CD4-positive, alpha-beta T cell (primary cell): ENCODE results near the gene ZNRF3. TPM values are rescaled to one million over a fixed set of nuclear protein-coding genes. Genes with fewer than 3 reads are reported as not detected.
"Not testable (repeated sequence)": the region's sequence is repeated elsewhere in the genome, so short reads cannot be mapped to it uniquely, and the experiment has no call there.

Experiments used
- ATAC-seq: fragments of 200-7000 bp; cut with Tn5 transposase; one replicate; pipeline ENCODE4 v1.10.0; 2022; ENCODE audit warnings: mild to moderate bottlenecking; ENCODE audit not compliant: poor library complexity
- CTCF ChIA-PET: fragments of 350-600 bp; sonication (Branson Sonifier 250); formaldehyde crosslinking; loops from one replicate; lab custom pipeline; 2021; ENCODE audit warnings: antibody characterized with exemption, inconsistent platforms; lab: Charles Lee
- POLR2A ChIA-PET: fragments of 350-600 bp; sonication (Branson Sonifier 250); formaldehyde crosslinking; loops from one replicate; lab custom pipeline; 2021; ENCODE audit warnings: antibody characterized with exemption, inconsistent platforms; lab: Charles Lee
- DNase-seq, 14 experiments: peaks; one replicate each; pipeline ENCODE4 v3.0.0-alpha.2; 2013 to 2020; ENCODE audit warnings: mixed read lengths in 2 of 14
- H3K27ac ChIP-seq, 2 donors: one replicate each; pipeline versions ENCODE4 v1.5.1 to v1.7.0; 2013; ENCODE audit warnings: low read length in 2 of 2, low read depth in 1 of 2, mild to moderate bottlenecking in 1 of 2
- H3K27me3 ChIP-seq, 2 experiments: 1 replicate in 1 of 2; 2 replicates in 1 of 2; pipeline versions ENCODE4 v1.6.1 to v1.7.0; 2013; ENCODE audit warnings: low read length in 2 of 2, control low read depth in 1 of 2, mild to moderate bottlenecking in 1 of 2, moderate library complexity in 1 of 2; ENCODE audit not compliant: insufficient read depth in 2 of 2, control insufficient read depth in 1 of 2
- H3K36me3 ChIP-seq: one replicate; pipeline ENCODE4 v1.6.1; 2013; ENCODE audit warnings: low read length, control low read depth; ENCODE audit not compliant: insufficient read depth
- H3K4me1 ChIP-seq: one replicate; pipeline ENCODE4 v1.6.1; 2013; ENCODE audit warnings: low read length, control low read depth; ENCODE audit not compliant: insufficient read depth
- H3K4me3 ChIP-seq: one replicate; pipeline ENCODE4 v1.5.1; 2013; ENCODE audit warnings: mild to moderate bottlenecking, low read length, moderate library complexity
- H3K9me3 ChIP-seq, 2 experiments: 1 replicate in 1 of 2; 2 replicates in 1 of 2; pipeline versions ENCODE4 v1.6.1 to v1.7.0; 2013; ENCODE audit warnings: low read length in 2 of 2, mild to moderate bottlenecking in 2 of 2, control low read depth in 1 of 2, moderate library complexity in 1 of 2; ENCODE audit not compliant: control insufficient read depth in 1 of 2, insufficient read depth in 1 of 2
- H3K27ac Mint-ChIP-seq: one replicate; pipeline ENCODE4 v1.8.0; 2020; ENCODE audit warnings: mixed read lengths
- H3K27me3 Mint-ChIP-seq: one replicate; pipeline ENCODE4 v1.8.0; 2021; ENCODE audit warnings: mixed read lengths
- H3K36me3 Mint-ChIP-seq: one replicate; pipeline ENCODE4 v1.8.0; 2021; ENCODE audit warnings: low read depth, mixed read lengths
- H3K4me1 Mint-ChIP-seq: one replicate; pipeline ENCODE4 v1.8.0; 2021; ENCODE audit warnings: low read depth, mixed read lengths
- H3K4me3 Mint-ChIP-seq: one replicate; pipeline ENCODE4 v1.8.0; 2020; ENCODE audit warnings: mild to moderate bottlenecking, mixed read lengths
- H3K9me3 Mint-ChIP-seq: one replicate; pipeline ENCODE4 v1.8.0; 2020; ENCODE audit warnings: mixed read lengths
- intact Hi-C, 2 experiments: fragments of 100-400 bp; cut with DNase I in 1 of 2; cut with micrococcal nuclease in 1 of 2; formaldehyde crosslinking; loops; one replicate each; pipeline versions ENCODE4 v1.15.1 to v1.9.0; 2023 to 2025; cut with DNase I, micrococcal nuclease
- total RNA-seq, 174 experiments: library from RNA in 2 of 174; stranded (reverse) in 2 of 174; gene quantifications; one replicate each; pipeline ENCODE4 v1.2.3 and lab custom pipeline; 2021 to 2026
- TF ChIP-seq, protein P1 (sequence below): fragments of 200-600 bp; IDR thresholded peaks from one replicate; pipeline ENCODE4 v1.8.0; 2022; ENCODE audit warnings: antibody characterized with exemption, mild to moderate bottlenecking

ZNRF3 gene
- total RNA-seq, 2 experiments from 2014 or later: 0.38 to 0.61 TPM

DNA sequence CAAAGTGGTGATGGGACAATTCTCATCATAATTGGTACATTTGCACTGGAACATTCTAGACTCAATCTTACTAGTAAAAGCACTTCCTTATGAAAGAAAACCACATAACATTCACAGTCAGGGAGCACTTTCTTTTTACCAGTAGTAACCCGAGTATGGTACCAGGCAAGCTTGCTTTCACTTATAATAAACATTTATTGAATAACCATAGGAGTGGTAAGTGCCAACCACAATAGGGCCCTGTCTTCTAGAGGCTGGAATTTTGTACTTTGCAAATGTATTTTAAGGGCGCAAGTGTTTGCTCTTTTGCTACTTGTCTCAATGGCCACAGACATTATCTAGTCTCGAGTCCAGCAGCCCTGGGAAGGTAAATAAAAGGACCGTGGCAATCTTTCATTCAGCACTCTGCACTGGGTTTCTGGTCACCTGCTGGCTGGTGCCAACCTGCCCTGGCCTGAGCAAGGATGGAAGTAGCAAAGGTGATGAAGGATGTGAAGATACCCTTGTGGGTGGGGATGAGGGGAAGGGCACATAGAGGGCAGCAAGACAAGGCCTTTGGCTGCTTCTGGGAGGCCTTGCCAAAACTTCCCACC is 154.1 kb downstream of the ZNRF3 start:
- H3K4me1 ChIP-seq: no peaks in the 10 kb centered on the region
- Mint-ChIP-seq H3K9me3 (no peaks in the 10 kb centered on the region), H3K4me1 (no peaks in the 10 kb centered on the region), H3K27me3 (peaks cover 15% of the 10 kb centered on the region), H3K4me3 (no peak overlapping the region), H3K27ac (no peak overlapping the region), H3K36me3 (no peaks in the 10 kb centered on the region)
- H3K4me3 ChIP-seq: no peak overlapping the region
- TF ChIP-seq, protein P1, sequence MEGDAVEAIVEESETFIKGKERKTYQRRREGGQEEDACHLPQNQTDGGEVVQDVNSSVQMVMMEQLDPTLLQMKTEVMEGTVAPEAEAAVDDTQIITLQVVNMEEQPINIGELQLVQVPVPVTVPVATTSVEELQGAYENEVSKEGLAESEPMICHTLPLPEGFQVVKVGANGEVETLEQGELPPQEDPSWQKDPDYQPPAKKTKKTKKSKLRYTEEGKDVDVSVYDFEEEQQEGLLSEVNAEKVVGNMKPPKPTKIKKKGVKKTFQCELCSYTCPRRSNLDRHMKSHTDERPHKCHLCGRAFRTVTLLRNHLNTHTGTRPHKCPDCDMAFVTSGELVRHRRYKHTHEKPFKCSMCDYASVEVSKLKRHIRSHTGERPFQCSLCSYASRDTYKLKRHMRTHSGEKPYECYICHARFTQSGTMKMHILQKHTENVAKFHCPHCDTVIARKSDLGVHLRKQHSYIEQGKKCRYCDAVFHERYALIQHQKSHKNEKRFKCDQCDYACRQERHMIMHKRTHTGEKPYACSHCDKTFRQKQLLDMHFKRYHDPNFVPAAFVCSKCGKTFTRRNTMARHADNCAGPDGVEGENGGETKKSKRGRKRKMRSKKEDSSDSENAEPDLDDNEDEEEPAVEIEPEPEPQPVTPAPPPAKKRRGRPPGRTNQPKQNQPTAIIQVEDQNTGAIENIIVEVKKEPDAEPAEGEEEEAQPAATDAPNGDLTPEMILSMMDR: no peak
- intact Hi-C loops: no loop called here
- ChIA-PET CTCF (no interaction called here), POLR2A (no interaction called here)
- peaks cover 0 to 5% of the 10 kb centered on the region in 2 experiments for H3K27me3 ChIP-seq
- no peak overlapping the region for H3K27ac ChIP-seq
- no peaks in the 10 kb centered on the region for H3K9me3 ChIP-seq
- DNase-seq (no peak), ATAC-seq (no peak)
- H3K36me3 ChIP-seq: no peaks in the 10 kb centered on the region

DNA sequence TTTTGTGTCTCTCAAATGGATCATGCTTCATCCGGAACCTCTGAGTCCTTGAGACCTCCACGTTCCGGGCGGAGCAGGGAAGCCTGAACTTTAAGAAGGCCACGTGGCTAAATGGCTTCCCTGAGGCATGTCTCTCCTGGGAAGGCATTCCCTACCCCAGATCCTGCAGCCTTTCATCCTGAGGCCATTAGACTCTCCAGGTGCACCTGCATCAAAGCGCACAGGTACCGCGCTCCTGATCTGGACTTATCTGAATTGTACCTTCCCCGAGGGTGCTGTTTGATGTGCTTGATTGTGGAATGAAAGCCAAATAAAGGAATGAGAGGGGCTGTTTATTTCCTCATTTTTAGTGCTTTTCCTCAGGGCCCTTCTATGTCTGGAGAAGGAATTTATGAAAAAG is 155.8 kb downstream of the ZNRF3 start:
- no peaks in the 10 kb centered on the region for H3K4me1 ChIP-seq
- DNase-seq (no peak), ATAC-seq (no peak)
- peaks cover 6% of the 10 kb centered on the region for H3K27me3 Mint-ChIP-seq
- CTCF ChIA-PET: interaction anchor here (0.6 to 3.2 kb wide), 3 partner anchors 182 to 1020 kb away, joined by 5 to 35 read pairs (median 33); no protein-coding TSS in a partner anchor
- H3K9me3 Mint-ChIP-seq: no peaks in the 10 kb centered on the region
- H3K4me1 Mint-ChIP-seq: no peaks in the 10 kb centered on the region
- H3K36me3 Mint-ChIP-seq: no peaks in the 10 kb centered on the region
- H3K9me3 ChIP-seq: no peaks in the 10 kb centered on the region
- intact Hi-C loops: no loop called here
- H3K36me3 ChIP-seq: no peaks in the 10 kb centered on the region
- no peak overlapping the region for H3K4me3 ChIP-seq
- no peak overlapping the region for H3K27ac Mint-ChIP-seq
- no peak overlapping the region for H3K27ac ChIP-seq
- TF ChIP-seq, protein P1: no peak
- no peak overlapping the region for H3K4me3 Mint-ChIP-seq
- H3K27me3 ChIP-seq: no peaks in the 10 kb centered on the region
- POLR2A ChIA-PET: no interaction called here

DNA sequence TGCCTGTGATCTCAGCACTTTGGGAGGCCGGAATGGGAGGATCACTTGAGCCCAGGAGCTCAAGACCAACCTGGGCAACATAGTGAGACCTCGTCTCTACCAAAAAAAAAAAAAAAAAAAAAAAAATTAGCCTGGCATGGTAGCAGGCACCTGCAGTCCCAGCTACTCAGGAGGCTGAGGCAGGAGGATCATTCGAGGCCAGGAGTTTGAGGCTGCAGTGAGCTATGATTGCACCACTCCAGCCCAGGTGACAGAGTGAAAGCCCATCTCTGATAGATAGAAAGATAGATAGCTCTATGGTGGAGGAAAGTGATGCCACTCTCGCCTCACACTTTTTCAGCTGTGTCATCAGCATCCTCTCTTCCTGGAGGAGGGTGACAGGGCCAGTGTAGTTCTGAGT is 156.3 kb downstream of the ZNRF3 start:
- intact Hi-C loops: loop anchor here (1.0 to 10.0 kb wide), 6 partner anchors 184 to 1019 kb away; no protein-coding TSS in a partner anchor
- H3K9me3 ChIP-seq, H3K36me3 ChIP-seq, H3K4me3 ChIP-seq, H3K27me3 ChIP-seq, H3K36me3 Mint-ChIP-seq, H3K9me3 Mint-ChIP-seq, H3K27ac ChIP-seq, ATAC-seq, H3K27ac Mint-ChIP-seq, DNase-seq, POLR2A ChIA-PET, H3K27me3 Mint-ChIP-seq, H3K4me3 Mint-ChIP-seq, H3K4me1 Mint-ChIP-seq, H3K4me1 ChIP-seq: not testable (repeated sequence)
- CTCF ChIA-PET: interaction anchor here (0.6 to 3.2 kb wide), 4 partner anchors 28 to 1020 kb away, joined by 3 to 35 read pairs (median 19); no protein-coding TSS in a partner anchor
